Right lobe of liver (tissue), 4 donors: ENCODE data around the gene MYRF.

Experiments
- CTCF ChIP-seq, 4 donors: fragments of 200-600 bp in 3 of 4; fragments of 450-650 bp in 1 of 4; IDR thresholded peaks; one replicate each; pipeline versions ENCODE4 v1.5.1 to v1.8.0; 2016 to 2022; ENCODE audit warnings: antibody characterized with exemption in 4 of 4, mild to moderate bottlenecking in 2 of 4
- POLR2A ChIP-seq: fragments of 450-650 bp; IDR thresholded peaks from one replicate; pipeline ENCODE4 v1.6.1; 2017; ENCODE audit warnings: antibody characterized with exemption, mild to moderate bottlenecking
- donor health status: DM: no; HTN: no; CAD: no.
- donor health status: DM: no; HTN: no; CAD: no.
- donor health status: DM: no; HTN: yes; CAD: no.

GRCh38 chr11:61733120-61733978 lies 19.1 kb upstream of the MYRF start:
- TF ChIP-seq CTCF (IDR thresholded peaks at IDR 0.05): peak; percentile 97 to 100 (median 99)
- no peak for TF ChIP-seq POLR2A
